NOMO-1 treated with dmso at 0.1 percent for 144 hours (cell line): Measurements from ENCODE around the gene FKBP6.
"Not testable (repeated sequence)": the region's sequence is repeated elsewhere in the genome, so short reads cannot be mapped to it uniquely, and the experiment has no call there.

Experiments
- DNase-seq: peaks from one replicate; lab custom pipeline; 2025; ENCODE audit not compliant: unreplicated experiment; lab: John Stamatoyannopoulos, UW

The FKBP6 gene

DNA sequence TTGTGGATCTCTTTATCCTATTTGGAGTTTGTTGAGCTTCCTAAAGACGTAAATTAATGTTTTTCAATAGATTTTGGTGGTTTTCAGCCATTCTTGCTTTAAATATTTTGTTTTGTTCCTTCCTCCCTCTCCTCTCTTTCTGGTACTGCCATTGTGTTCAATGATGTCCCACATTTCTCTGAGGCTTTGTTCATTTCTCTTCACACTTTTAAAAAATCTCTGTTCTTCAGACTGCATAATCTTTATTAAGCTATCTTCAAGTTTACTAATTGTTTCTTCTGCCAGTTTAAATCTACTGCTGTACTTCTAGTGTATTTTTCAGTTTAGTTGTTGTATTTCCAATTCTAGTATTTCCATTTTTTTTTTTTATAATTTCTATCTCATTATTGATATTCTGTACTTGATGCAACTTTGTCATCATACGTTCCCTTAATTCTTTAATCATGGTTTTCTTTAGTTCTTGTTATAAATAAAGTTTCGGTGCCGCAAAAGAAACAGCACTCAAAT is 60.0 kb downstream of the FKBP6 start:
- no peak for DNase-seq

DNA sequence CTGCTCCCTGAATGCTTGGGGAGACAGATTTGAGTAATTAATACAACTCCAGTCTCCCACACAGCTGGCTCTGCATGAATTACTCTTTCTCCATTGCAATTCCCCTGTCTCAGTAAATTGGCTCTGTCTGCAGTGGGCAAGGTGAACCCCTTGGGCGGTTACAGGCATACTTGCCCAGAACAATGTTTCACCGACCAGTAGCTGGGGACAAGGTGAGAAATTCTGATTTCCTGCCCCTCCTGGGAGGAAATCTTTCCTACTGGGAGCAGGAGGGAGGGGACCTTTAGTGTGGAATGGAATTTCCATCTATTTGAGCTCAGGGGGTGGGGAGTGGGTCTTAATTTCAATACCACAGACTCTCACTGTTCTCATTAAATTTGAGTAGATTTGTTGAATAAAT is 63.4 kb downstream of the FKBP6 start:
- DNase-seq, result no peak

DNA sequence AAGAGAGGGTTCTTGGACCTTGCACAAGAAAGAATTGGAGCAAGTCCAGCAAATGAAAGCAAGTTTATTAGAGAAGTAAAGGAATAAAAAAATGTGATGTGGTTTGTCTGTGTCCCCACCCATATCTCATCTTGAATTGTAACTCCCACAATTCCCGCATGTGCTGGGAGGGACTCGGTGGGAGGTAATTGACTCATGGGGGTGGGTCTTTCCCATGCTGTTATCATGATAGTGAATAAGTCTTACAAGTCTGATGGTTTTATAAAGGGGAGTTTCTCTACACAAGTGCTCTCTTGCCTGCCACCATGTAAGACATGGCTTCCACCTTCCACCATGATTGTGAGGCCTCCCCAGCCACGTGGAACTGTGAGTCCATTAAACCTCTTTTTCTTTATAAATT is 66.5 kb downstream of the FKBP6 start:
- DNase-seq, result no peak

DNA sequence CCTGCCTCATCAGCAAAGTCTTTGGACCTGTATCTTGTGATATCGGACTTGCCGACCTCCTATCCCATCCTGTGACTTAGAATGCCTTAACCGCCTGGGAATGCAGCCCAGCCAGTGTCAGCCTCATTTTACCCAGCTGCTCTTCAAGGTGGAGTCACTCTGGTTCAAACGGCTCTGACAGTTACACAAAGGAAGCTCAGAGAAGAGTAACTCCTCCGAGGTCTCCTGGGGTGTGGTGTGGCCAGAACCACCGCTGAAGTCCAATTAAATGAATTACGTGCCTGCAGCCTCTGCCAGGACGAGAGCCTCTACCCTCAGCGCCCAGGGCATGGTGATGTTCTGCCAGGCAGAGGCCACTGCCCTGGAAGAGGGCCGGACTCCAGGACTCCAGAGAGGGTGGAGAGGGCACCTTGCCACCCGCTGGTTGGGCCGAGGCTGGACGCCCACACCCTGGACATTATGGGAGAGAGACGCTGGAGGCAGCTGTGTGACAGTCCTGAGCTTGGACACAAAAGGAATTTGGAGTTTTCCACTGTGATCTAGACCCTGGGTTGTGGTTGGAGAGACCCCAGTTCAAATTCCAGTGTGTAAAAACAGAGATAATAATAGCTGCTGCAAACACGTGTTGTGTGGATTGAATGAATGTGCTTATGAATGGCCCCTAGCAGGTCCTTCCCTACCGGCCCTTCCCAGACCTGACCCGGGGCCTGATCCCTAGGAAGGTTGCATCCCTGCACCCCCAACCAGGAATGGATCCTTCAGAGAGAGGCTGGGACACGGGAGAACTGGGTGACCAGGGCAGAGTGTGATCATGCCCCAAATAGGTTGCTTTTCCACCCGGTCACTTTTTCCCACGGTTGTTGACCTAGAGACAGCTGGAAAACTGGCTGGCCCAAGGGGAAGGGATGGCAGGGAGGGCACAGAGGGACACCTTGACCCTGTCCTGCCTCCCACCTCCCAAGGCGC is 67.9 kb downstream of the FKBP6 start:
- no peak for DNase-seq

DNA sequence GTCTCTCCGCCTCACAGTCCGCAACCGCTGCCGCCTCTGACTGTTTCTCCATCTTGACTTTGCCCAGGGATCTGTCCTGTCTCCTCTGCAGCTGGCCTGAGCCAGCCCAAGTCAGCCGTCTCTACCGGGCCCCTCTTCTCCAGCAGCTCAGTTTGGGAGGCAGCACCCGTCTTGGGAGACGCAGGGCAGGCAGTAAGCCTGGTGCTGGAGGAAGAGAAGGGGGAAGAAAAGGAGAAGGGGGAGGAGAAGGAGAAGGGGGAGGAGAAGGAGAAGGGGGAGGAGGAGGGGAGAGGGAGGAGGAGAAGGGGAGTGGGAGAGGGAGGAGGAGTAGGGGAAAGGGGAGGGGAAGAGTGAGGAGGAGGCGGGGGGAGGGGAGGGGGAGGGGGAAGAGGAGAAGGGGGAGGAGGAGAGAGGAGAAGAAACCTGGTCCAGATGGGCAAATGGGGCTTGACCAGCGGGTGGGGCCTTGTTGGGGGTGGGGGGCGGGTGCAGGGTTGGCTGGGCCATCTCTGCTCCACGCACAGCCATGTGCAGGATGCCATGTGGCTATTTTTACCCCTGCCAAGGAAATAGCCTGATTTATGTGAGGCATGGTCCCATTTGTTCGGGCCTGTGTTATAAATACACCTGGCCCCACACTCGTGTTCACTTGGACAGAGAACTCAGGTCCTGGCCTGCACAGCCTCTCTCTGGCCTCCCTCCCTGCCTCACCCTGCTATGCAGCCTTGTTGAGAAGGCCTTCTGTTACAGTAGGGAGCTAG is 69.7 kb downstream of the FKBP6 start:
- no peak for DNase-seq

DNA sequence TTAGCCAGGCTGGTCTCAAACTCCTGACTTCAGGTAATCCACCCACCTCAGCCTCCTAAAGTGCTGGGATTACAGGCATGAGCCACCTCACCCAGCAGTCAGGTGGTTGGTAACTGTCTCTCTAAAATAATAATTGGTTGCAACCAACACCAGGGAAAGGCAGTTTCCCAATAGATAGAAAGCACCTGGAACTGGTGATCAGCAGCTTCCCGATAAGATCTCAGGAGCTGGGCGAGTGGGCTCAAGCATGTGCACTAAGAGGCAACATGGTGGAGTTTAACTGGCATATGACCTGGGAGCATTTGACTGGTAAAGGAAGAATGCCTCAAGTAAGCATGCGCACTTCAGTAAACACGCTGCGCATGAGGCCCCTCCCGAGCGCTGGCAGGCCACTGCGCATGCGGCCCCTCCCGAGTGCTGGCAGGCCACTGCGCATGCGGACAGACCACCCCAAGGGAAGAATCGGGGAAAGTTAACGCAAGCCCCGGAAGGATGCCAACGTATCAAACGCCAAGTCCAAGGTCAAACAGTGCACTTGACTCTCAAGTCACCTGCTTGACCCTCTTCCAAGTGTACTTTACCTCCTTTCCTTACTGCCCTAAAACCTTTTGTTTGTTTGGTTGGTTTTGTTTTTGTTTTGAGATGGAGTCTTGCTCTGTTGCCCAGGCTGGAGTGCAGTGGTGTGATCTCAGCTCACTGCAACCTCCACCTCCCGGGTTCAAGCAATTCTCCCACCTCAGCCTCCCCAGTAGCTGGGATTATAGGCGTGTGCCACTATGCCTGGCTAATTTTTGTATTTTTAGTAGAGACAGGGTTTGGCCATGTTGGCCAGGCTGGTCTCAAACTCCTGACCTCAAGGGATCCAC is 71.5 kb downstream of the FKBP6 start:
- not testable (repeated sequence) for DNase-seq

DNA sequence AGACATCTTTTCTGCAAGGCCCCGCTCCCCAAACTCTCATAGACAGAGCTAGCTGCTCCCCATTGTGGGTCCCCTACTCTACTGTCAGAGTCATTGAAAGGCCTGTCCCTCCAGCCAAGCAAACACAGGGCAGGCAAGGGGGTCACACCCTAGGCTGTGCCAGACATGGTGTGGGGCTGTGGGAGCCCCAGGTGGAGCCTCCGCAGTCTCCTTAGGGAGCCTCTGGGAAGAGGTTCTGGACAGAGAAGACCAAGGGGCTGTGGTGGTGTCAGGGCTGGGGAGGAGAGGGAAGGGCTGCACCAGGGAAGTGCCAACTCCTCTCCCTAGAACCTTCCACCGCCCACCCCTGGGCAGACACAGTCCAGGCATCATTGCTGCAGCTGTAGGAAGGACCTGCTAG is 76.9 kb downstream of the FKBP6 start:
- DNase-seq, result not testable (repeated sequence)
